Loucy (cell line): Measurements from ENCODE around the gene GIGYF1.
A peak's percentile ranks its signal among the peaks of the same experiment; 100 is the strongest.
"Not testable (repeated sequence)": the region's sequence is repeated elsewhere in the genome, so short reads cannot be mapped to it uniquely, and the experiment has no call there.

Experiments used
- H2AFZ ChIP-seq: fragments of 200-600 bp; sonication (generic); 2 replicates; pipeline ENCODE4 v1.6.0; 2016; ENCODE audit warnings: antibody characterized with exemption, mild to moderate bottlenecking, low read length, moderate library complexity
- H3F3A ChIP-seq: fragments of 200-600 bp; 2 replicates; pipeline ENCODE4 v1.6.0; 2016; ENCODE audit warnings: antibody characterized with exemption, low read depth, mild to moderate bottlenecking
- H3K27me3 ChIP-seq: fragments of 200-600 bp; sonication (generic); 2 replicates; pipeline ENCODE4 v1.6.1; 2014; ENCODE audit warnings: low read length, mild to moderate bottlenecking; ENCODE audit not compliant: insufficient read depth, poor library complexity, severe bottlenecking
- H3K36me3 ChIP-seq: fragments of 200-600 bp; sonication (generic); 2 replicates; pipeline ENCODE4 v1.6.1; 2016; ENCODE audit warnings: low read length; ENCODE audit not compliant: insufficient read depth
- H3K4me1 ChIP-seq: fragments of 200-600 bp; sonication (generic); 2 replicates; pipeline ENCODE4 v1.5.1; 2014; ENCODE audit warnings: low read length, mild to moderate bottlenecking; ENCODE audit not compliant: insufficient read depth, poor library complexity, severe bottlenecking
- H3K4me2 ChIP-seq: fragments of 200-600 bp; sonication (generic); 2 replicates; pipeline ENCODE4 v1.6.0; 2014; ENCODE audit warnings: antibody characterized with exemption, low read length, low read depth, mild to moderate bottlenecking; ENCODE audit not compliant: poor library complexity, severe bottlenecking
- H3K4me3 ChIP-seq: fragments of 200-600 bp; sonication (generic); 2 replicates; pipeline ENCODE4 v1.5.1; 2014; ENCODE audit warnings: low read length, mild to moderate bottlenecking, mixed read lengths; ENCODE audit not compliant: poor library complexity, severe bottlenecking
- H3K79me2 ChIP-seq: fragments of 200-600 bp; sonication (generic); 2 replicates; pipeline ENCODE4 v1.6.1; 2014; ENCODE audit warnings: low read length; ENCODE audit not compliant: insufficient read depth
- H3K9ac ChIP-seq: fragments of 200-600 bp; sonication (generic); 2 replicates; pipeline ENCODE4 v1.6.0; 2014; ENCODE audit warnings: mild to moderate bottlenecking, low read depth, low read length, moderate library complexity; ENCODE audit not compliant: poor library complexity, severe bottlenecking
- H3K9me2 ChIP-seq: fragments of 200-600 bp; sonication (generic); replicated peaks from 2 replicates; pipeline ENCODE4 v1.6.1; 2016; ENCODE audit warnings: low read depth, low read length, mixed read lengths
- H3K9me3 ChIP-seq: fragments of 200-600 bp; sonication (generic); 2 replicates; pipeline ENCODE4 v1.6.1; 2014; ENCODE audit warnings: mild to moderate bottlenecking, antibody characterized with exemption, low read length, low read depth; ENCODE audit not compliant: insufficient read depth
- H4K20me1 ChIP-seq: fragments of 200-600 bp; sonication (generic); 2 replicates; pipeline ENCODE4 v1.6.0; 2014; ENCODE audit warnings: antibody characterized with exemption, low read length, mild to moderate bottlenecking; ENCODE audit not compliant: insufficient read depth, poor library complexity, severe bottlenecking
- CTCF ChIP-seq: fragments of 200-600 bp; sonication (generic); conservative IDR thresholded peaks from 2 replicates; pipeline ENCODE4 v1.5.1; 2014; ENCODE audit warnings: mild to moderate bottlenecking, antibody characterized with exemption, low read length
- EZH2phosphoT487 ChIP-seq: fragments of 200-600 bp; IDR thresholded peaks from 2 replicates; pipeline ENCODE4 v1.6.1; 2018; ENCODE audit warnings: antibody characterized with exemption, mild to moderate bottlenecking, moderate library complexity, borderline replicate concordance

Gene GIGYF1

GRCh38 chr7:100706672-100707311 is 12.7 kb upstream of the GIGYF1 start:
- Histone ChIP-seq H3K9ac (peak overlapping the region; percentile 92), H3K9me2 (no peaks in the 10 kb centered on the region), H3K9me3 (no peaks in the 10 kb centered on the region), H4K20me1 (peaks cover 12% of the 10 kb centered on the region), H3K4me2 (peak overlapping the region; percentile 97), H3F3A (no peaks in the 10 kb centered on the region), H3K79me2 (peaks cover 28% of the 10 kb centered on the region), H3K4me3 (peak overlapping the region; percentile 98), H2AFZ (peak overlapping the region; percentile 97), H3K36me3 (no peaks in the 10 kb centered on the region), H3K27me3 (no peaks in the 10 kb centered on the region), H3K4me1 (peaks cover 18% of the 10 kb centered on the region)
- no peak for TF ChIP-seq CTCF
- no peak for TF ChIP-seq EZH2phosphoT487

- TF ChIP-seq EZH2phosphoT487 = no peak
- no peak for TF ChIP-seq CTCF
- H4K20me1 ChIP-seq = peaks cover 12% of the 10 kb centered on the region
Observed at GRCh38 chr7:100705753-100706671, 12.0 kb upstream of the GIGYF1 start, which contains the start of gene POP7. POP7 (plus strand) TSS chr7:100706121; CDS start chr7:100706831, 710 bp downstream.

GRCh38 chr7:100705320-100705752 is 11.3 kb upstream of the GIGYF1 start:
- peak overlapping the region; percentile 92 for H3K9ac ChIP-seq
- H2AFZ ChIP-seq = peak overlapping the region; percentile 44; the same call in 1 of the 2 replicates
- no peaks in the 10 kb centered on the region for H3K36me3 ChIP-seq
- no peaks in the 10 kb centered on the region for H3K9me2 ChIP-seq
- H3K4me1 ChIP-seq = peaks cover 18% of the 10 kb centered on the region
- peak overlapping the region; percentile 97 for H3K4me2 ChIP-seq
- H3K4me3 ChIP-seq = peak overlapping the region; percentile 98
- H3F3A ChIP-seq = no peaks in the 10 kb centered on the region
- peaks cover 28% of the 10 kb centered on the region for H3K79me2 ChIP-seq
- no peak for TF ChIP-seq EZH2phosphoT487
- peak; percentile 87 for TF ChIP-seq CTCF
- no peaks in the 10 kb centered on the region for H3K27me3 ChIP-seq
- peaks cover 12% of the 10 kb centered on the region for H4K20me1 ChIP-seq
- H3K9me3 ChIP-seq = no peaks in the 10 kb centered on the region

More at GRCh38 chr7:100705753-100706671, 12.0 kb upstream of the GIGYF1 start, which contains the start of gene POP7:
- H3K9me3 ChIP-seq = no peaks in the 10 kb centered on the region
- peak within 1 kb of the TSS; percentile 97 for H2AFZ ChIP-seq
- peaks cover 18% of the 10 kb centered on the region for H3K4me1 ChIP-seq
- H3F3A ChIP-seq = no peaks in the 10 kb centered on the region
- peak within 1 kb of the TSS; percentile 97 for H3K4me2 ChIP-seq
- no peaks in the 10 kb centered on the region for H3K9me2 ChIP-seq
- peak within 1 kb of the TSS; percentile 92 for H3K9ac ChIP-seq
- H3K4me3 ChIP-seq = peak within 1 kb of the TSS; percentile 98
- peaks cover 28% of the 10 kb centered on the region for H3K79me2 ChIP-seq
- no peaks in the 10 kb centered on the region for H3K27me3 ChIP-seq
- H3K36me3 ChIP-seq = no peaks in the 10 kb centered on the region

- H2AFZ ChIP-seq, H3K9me2 ChIP-seq, H4K20me1 ChIP-seq, H3K4me3 ChIP-seq, H3K9me3 ChIP-seq, H3K27me3 ChIP-seq, H3F3A ChIP-seq, H3K36me3 ChIP-seq, H3K79me2 ChIP-seq, H3K4me1 ChIP-seq, H3K9ac ChIP-seq, H3K4me2 ChIP-seq: not testable (repeated sequence)
Observed at GRCh38 chr7:100701089-100701488, 7.0 kb upstream of the GIGYF1 start.
